ENCODE results near the gene ATP8B1.

The ATP8B1 gene

GRCh38 chr18:57791911-57792310 lies 11.2 kb downstream of the ATP8B1 start:
- no peak for ATAC-seq

DNA sequence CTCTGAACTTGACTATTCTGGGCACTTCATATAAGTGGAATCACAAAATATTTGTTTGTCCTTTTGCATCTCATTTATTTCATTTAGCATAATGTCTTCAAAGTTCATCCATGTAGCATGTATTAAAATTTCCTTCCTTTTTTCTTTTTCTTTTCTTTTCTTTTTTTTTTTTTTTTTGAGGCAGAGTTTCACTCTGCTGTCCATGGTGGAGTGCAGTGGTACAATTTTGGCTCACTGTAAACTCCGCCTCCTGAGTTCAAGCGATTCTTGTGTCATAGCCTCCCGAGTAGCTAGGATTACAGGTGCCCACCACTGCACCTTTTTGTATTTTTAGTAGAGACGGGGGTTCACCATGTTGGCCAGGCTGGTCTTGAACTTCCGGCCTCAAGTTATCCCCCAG lies 11.9 kb downstream of the ATP8B1 start:
- no peak for ATAC-seq

DNA sequence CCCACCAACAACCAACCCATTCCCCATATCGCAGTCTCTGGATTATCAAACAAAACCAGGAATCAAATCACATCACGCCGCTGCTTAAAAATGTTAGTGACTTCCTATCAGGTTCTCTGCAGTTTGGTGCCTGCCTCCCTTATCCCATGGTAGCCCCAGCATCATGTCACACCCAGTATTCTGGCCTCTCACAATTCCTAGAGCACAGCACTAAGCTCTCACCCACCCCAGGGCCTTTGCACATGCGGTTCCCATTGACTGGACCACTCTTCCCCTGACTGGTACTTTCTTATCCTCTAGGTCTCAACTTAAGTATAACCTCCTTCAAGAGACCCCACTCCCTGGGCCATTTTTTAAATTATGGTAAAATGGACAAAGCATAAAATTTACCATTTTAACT lies 12.8 kb downstream of the ATP8B1 start:
- no peak for ATAC-seq

DNA sequence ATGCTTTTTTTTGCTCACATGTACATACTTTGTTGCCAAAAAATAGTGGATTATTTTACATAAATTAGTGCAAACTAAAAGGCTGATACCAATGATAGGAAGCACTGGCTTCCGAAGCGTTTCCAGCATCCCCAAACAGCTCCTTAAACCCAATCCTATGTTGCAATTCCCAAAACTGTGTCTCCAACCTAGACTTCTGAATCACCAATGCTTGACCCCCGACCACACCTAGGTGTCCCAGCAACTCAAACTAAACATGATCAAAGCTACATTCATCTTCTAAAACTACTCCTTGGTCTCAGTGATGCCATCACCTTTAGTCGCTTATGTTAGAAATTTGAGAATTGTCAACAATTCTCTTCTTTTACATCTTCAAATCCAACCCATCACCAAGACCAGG lies 13.4 kb downstream of the ATP8B1 start:
- no peak for ATAC-seq

DNA sequence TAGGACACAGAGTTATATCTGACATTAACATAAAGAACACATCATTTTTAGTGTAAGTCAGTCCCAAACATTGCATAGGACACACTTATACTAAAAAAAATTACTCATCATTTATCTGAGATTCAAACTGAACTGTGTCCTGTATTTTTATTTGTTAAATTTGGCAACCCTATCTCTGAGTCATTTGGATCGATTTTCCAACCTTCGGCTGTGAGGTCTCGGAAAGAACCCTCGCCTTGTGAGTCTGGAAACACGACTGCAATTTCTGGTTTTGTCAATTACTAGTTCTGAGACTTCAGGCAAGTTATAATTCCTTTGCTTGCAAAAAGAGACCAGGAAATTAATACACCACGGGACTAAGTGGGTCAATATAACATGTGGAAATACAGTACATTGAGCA lies 14.0 kb downstream of the ATP8B1 start:
- ATAC-seq, result no peak

DNA sequence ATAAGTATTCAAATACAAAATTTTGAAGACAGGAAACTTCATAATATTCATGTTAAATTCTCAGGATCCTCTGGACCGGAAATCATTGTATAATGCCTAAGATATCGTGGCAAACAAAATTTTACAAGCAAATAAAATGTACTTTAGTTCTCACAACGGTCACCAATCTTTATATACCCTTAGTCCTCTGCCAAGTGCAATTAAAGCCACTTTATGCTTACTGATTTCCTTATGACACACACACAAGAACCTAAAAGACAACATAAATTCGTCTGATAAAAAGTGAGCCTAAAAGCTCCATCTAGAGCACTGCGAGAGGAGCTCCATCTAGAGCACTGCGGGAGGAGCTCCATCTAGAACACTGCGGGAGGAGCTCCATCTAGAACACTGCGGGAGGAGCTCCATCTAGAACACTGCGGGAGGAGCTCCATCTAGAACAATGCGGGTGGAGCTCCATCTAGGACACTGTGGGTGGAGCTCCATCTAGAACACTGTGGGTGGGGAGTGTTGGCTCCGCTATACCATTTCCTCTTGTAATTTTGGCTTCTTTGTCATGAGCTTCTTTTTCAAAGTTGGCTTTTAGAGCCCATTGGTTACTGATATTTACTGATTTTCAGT lies 15.9 kb downstream of the ATP8B1 start:
- no peak for ATAC-seq

DNA sequence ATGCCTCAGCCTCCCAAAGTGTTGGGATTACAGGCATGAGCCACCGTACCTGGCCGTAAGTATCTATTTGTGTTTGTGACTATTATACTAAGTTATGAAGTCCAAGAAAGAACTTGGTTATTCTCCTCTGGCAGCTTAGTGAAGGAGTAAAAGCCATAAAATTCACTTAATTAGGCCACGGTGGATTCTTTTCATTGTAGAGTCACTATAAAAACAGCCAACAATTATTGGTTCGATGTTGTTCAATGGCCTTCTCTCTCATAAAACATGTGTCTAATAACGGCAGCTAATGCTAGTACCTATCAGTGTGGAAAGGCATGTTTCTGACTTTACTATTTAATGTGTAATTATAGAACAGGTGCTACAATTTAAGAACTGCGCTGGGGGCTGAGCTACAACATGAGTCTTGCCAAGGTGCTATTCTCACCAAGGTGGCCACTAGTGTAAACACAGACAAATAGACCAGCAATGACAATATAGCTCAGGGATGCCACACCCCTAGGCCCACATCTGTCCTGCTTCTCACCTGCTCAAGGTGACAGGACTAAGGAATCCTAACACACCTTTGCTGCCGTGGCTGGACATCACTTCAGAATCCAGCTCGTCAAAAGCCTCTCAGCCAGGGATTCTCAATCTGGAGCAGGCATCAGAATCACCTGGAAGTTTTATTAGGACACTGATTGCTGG lies 17.2 kb downstream of the ATP8B1 start:
- ATAC-seq, result no peak

DNA sequence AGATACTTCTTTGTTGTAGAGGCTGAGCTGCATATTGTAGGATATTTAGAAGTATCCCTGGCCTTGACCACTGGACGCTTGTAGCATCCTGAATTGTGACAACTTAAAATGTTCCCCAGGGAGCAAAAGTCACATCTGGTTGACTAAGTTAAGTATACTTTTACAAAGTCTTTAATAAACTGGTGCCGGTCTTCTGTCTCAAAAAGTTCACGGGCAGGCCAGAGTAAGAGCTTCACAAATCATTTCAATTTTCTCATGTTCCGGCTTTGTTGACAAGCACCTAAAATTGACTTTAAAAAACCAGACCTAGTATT lies 18.4 kb downstream of the ATP8B1 start:
- no peak for ATAC-seq

GRCh38 chr18:57784034-57784800 lies 18.9 kb downstream of the ATP8B1 start:
- ATAC-seq, result no peak

DNA sequence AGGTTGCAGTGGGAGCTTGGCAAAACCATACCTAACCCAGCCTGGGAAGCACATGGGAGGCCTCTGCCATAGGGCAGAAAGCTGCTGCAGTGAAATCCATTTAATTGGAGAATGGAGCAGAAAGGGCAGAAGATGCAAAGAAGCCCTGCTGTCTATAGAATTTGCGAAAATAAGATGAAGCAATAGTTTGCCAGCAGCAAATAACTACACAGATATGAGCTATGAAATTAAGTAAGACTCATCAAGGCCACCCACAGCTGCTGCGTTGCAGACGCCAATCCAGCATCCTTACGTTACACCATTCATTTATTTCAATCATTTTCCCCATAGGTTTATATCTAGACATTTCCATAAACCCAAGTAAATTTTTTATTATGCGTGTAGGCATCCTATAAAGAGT lies 21.1 kb downstream of the ATP8B1 start:
- ATAC-seq, result no peak

DNA sequence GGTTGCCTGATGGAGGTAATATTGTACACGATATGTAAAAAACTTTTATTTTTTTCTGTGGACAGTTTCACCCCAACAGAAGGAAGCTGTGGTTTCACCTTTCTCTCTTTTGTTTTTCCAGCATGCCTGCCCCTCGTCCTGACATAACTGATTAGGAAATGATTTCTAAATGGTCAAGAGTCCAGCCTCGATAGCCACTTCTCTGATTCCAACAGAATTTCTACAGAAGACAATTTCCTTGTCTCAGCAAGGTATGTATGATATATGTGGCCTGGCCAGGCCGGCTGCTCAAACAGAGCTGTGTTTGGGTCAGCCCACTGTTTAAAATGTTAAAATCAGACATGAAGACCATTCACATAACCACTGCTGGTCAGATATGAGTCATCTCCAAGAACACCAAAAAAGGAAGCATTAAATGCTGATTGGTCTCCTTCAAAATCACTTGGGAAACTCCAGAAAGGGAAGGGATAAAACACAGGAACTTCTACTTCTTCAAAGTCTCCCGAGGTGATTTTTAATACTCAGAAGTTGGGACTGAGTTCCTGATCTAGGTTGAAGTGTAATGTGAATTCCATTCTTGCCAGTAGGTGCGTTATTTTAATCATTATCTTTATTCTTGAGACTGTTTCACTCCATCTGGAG lies 22.3 kb downstream of the ATP8B1 start:
- no peak for ATAC-seq

DNA sequence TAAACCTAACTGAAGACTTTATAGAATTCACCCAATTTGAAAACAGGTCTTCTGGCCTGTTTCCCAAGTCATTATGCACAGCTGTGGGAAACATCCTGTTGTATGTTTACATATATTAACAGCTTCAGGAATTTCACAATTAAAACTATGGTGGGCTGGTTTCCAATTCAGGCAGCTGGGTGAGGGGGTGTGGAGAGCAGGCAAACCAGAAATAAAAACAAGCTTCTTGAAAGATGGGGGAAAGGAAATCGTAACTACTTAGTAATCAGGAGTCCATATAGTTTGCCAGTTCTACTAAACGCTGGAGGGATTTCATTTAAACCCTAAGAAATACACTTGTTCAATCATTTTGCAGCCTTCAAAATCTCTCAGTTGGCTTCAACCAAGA lies 22.8 kb downstream of the ATP8B1 start:
- no peak for ATAC-seq

- no peak for ATAC-seq
Observed at GRCh38 chr18:57776767-57777166, 26.3 kb downstream of the ATP8B1 start.

DNA sequence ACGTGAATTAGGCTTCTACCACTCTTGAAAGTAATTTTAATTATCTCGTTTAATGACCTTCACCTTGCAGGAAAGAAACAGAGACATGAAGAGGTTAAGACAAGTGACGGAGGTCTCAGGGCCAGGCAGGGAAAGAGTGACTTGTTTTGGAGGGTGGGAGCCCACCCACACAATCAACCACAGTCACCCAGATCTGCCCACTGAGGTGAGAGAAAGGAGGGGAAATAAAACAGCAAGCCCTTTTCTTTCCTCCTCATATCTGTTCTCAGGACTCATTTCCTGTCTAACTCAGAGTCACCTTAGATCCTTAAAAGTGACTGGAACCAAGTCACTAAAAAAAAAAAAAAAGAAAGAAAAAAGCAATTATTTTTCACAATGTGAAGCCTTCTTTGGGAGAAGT lies 26.8 kb downstream of the ATP8B1 start:
- ATAC-seq, result no peak

DNA sequence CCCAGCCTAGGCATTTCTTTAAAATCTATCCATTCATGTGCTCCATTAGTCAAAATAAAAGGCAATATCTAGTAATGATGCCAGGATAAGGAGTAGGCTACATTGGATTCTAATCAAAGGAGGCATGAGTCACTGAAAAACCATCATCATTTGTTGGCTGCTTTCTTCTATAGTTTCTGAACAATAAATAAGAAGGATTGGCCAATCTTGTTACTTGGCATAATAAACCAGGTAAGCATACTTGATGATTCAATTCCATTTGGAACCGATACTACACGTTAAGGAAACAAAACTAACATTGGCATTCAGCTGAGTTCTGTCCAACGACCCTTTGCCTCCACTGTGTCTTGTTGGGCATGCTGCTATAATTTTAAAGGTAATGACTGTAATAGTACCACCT lies 27.2 kb downstream of the ATP8B1 start:
- ATAC-seq, result no peak

- ATAC-seq, result no peak
Observed at GRCh38 chr18:57772387-57772799, 30.7 kb downstream of the ATP8B1 start.

- ATAC-seq, result no peak
Observed at GRCh38 chr18:57771626-57772025, 31.5 kb downstream of the ATP8B1 start.

DNA sequence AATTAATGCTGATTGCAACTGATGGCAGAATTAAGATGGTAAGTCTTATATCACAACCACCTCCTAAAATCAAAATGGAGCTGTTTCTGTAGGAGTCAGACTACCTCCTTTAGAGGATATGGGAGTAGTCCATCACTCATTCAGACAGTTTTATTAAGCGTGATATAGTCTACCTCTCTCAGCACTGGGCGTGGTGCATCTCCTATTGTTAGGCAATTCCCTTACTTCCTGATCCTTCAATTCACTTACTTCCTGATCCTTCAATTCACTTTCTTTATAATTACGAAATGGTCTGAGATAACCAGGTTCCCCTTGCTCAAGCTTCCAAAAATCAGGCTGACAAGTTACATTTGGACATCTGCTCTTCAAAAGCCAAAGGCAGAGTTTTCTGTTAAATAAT lies 31.9 kb downstream of the ATP8B1 start:
- no peak for ATAC-seq

DNA sequence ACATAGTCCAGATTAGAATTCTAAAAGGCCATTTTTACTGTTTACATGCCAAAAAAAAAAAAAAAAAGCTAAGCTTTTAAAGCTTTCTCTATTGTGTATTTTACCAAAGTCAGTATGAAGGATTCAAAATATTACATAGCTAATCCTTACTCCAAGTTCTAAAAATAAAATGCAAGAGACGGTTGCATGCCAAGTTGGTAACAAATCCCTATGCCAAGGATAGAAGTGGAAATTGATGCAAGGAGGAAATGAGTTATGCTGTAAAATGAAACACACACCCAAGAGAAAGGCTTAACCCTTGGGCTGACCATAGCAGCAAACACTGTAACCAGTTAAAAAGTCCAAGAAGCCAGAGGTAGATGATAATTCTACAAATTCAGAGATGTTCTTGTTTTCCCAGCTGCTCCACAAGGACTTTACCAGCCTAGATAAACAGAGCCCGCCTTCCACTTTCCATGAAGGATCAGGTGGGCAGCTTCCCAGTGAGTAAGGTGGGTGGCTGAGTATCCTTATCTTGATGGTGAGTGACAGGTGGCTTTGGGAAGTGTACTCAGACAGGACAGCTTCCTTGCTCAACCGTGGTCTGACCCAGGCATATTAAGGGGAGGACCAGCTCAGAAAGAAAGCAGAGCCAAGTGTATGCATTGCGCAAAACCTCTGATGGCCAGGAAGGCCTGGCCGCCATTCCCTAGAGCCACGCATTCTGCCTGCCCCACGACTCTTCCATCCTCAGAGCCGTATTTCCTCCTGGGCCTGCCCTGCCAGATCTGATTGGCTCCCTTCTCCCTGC lies 34.4 kb downstream of the ATP8B1 start:
- ATAC-seq, result no peak

- ATAC-seq, result no peak
Observed at GRCh38 chr18:57767259-57768050, 35.7 kb downstream of the ATP8B1 start.

DNA sequence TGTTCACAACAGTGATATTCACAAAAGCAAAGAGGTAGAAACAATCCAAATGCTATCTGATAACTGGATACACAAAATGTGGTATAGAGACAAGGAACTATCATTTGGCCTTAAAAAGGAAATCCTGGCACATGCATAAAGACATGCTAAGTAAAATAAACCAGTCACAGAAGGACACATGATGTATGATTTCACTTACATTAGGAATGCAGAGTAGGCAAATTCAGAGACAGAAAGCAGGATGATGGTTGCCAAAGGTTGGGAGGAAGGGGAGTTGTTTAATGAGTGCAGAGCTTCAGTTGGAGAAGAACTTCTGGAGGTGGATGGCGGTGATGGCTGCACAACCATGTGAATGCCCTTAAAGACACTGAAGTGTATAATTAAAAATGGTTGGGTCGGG lies 38.1 kb downstream of the ATP8B1 start:
- ATAC-seq, result no peak

GRCh38 chr18:57764087-57764486 lies 39.0 kb downstream of the ATP8B1 start:
- ATAC-seq, result no peak
